Muscle of leg (tissue), 11 donors: ENCODE measurements around the gene PRSS50. TPM values are rescaled to one million over a fixed set of nuclear protein-coding genes. Genes with fewer than 3 reads are reported as not detected.

Experiments
- DNase-seq: peaks from one replicate; pipeline ENCODE4 v3.0.0; 2013
- H3K27ac ChIP-seq: one replicate; pipeline ENCODE4 v1.5.1; 2013; ENCODE audit warnings: mild to moderate bottlenecking, low read length, control low read depth
- H3K27me3 ChIP-seq: one replicate; pipeline ENCODE4 v1.6.1; 2013; ENCODE audit warnings: low read length; ENCODE audit not compliant: control insufficient read depth, insufficient read depth
- H3K36me3 ChIP-seq: one replicate; pipeline ENCODE4 v1.6.1; 2013; ENCODE audit warnings: low read length; ENCODE audit not compliant: control insufficient read depth, insufficient read depth
- H3K4me1 ChIP-seq: one replicate; pipeline ENCODE4 v1.6.1; 2013; ENCODE audit warnings: low read length; ENCODE audit not compliant: control insufficient read depth, insufficient read depth
- H3K4me3 ChIP-seq: one replicate; pipeline ENCODE4 v1.5.1; 2013; ENCODE audit warnings: low read length, control low read depth
- H3K9me3 ChIP-seq: replicated peaks from 2 replicates; pipeline ENCODE4 v1.6.1; 2013; ENCODE audit warnings: low read depth, low read length; ENCODE audit not compliant: control insufficient read depth
- WGBS: methylation state at CpG from one replicate; pipeline ENCODE4 v1.1.5; 2013; ENCODE audit warnings: missing lambda C conversion rate; ENCODE audit not compliant: insufficient coverage; 5-methylcytosine and 5-hydroxymethylcytosine counted together
- polyA plus RNA-seq, 8 donors: library from polyadenylated mRNA; unstranded; fragments of 120-200 nt; gene quantifications; one replicate each; pipeline versions ENCODE4 v1.2.1 to v1.2.3, GENCODE V29; 2013; ENCODE audit warnings: inconsistent platforms in 1 of 8, low replicate concordance in 1 of 8; ENCODE audit not compliant: insufficient read length in 8 of 8, insufficient read depth in 1 of 8
- total RNA-seq: library from RNA; stranded (reverse); fragments of 120-200 nt; gene quantifications from one replicate; pipeline ENCODE4 v1.2.4, GENCODE V29; 2013

Gene PRSS50
- total and polyA plus RNA-seq, 9 donors, result 0.06 to 0.44 (median 0.12) TPM; not detected in 1

GRCh38 chr3:46729038-46729437 is 11.4 kb upstream of the PRSS50 start:
- Histone ChIP-seq H3K9me3 (no peaks in the 10 kb centered on the region), H3K27ac (no peak overlapping the region), H3K4me3 (no peak overlapping the region), H3K4me1 (no peaks in the 10 kb centered on the region), H3K27me3 (peaks cover 6% of the 10 kb centered on the region), H3K36me3 (no peaks in the 10 kb centered on the region)
- DNase-seq, result no peak
- no CpG with 5 or more reads among the region's 4 CpGs for WGBS

DNA sequence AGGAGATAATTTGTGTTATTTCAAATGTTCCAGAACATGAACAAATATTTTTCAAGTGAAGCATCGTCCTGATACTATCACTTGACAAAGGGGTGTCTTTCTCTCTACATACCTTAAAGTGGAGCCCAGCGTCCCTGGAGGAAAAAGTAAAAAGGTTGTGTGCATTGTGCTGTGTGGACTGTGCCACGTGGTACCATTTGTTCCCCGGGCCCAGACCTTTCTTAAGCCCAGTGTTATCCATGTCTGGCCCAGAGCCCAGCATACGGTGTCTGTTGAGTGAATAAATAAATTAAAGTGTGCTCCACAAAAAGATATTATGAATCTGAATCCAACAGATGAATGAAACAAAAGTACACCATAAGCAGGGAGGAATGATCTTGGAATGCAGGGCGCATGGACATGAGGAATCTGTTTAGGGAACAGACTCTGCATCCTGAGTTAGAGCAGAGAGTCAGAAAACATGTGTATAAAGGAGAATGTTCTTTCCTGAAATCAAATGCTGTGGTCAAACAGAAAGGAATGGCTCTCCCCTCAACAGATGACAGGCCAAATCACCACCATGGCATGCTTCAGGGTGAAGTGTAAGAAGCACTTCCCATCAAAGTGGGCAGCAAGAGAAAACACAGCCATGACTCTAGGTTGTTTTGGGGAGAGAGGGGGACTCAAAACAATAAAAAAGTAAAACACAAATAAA is 8.1 kb upstream of the PRSS50 start:
- Histone ChIP-seq H3K9me3 (no peaks in the 10 kb centered on the region), H3K4me1 (no peaks in the 10 kb centered on the region), H3K27me3 (peaks cover 10% of the 10 kb centered on the region), H3K36me3 (no peaks in the 10 kb centered on the region), H3K27ac (no peak overlapping the region), H3K4me3 (no peak overlapping the region)
- DNase-seq, result peak; percentile 22
- 0% methylated on average over 3 of the region's 6 CpGs for WGBS

GRCh38 chr3:46724424-46724823 is 6.8 kb upstream of the PRSS50 start:
- no peak overlapping the region for H3K27ac ChIP-seq
- H3K36me3 ChIP-seq, result no peaks in the 10 kb centered on the region
- WGBS, result no CpG with 5 or more reads among the region's 4 CpGs
- H3K4me1 ChIP-seq, result no peaks in the 10 kb centered on the region
- no peak overlapping the region for H3K4me3 ChIP-seq
- no peak for DNase-seq
- H3K27me3 ChIP-seq, result peaks cover 13% of the 10 kb centered on the region
- no peaks in the 10 kb centered on the region for H3K9me3 ChIP-seq

DNA sequence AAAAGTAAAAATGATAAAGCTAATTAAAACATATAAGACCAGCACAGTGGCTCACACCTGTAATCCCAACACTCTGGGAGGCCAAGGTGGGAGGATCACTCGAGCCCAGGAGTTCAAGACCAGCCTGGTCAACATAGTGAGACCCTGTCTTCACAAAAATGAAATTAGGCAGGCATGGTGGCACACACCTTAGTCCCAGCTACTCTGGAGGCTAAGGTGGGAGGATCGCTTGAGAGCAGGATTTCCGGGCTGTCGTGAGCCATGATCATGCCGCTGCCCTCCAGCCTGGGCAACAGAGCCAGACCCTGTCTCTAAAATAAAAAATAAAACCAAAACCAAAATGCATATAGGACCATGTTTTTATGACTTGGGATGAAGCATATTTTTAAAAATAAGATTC is 4.8 kb upstream of the PRSS50 start:
- Histone ChIP-seq H3K4me3 (no peak overlapping the region), H3K27me3 (peaks cover 19% of the 10 kb centered on the region), H3K4me1 (no peaks in the 10 kb centered on the region), H3K36me3 (no peaks in the 10 kb centered on the region), H3K27ac (no peak overlapping the region), H3K9me3 (no peaks in the 10 kb centered on the region)
- no peak for DNase-seq
- no CpG with 5 or more reads among the region's 5 CpGs for WGBS

DNA sequence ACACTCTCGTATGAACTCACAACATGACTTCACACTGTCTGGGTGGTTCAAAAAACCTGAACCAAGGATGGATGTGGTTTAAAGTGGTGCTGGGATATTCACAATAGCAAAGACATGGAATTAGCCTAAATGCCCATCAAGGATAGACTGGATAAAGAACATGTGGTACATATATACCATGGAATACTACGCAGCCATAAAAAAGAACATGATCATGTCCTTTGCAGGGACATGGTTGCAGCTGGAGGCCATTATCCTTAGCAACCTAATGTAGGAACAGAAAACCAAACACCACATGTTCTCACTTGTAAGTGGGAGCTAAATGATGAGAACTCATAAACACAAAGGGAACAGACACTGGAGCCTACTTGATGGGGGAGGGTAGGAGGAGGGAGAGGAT is 3.3 kb upstream of the PRSS50 start:
- H3K9me3 ChIP-seq, result no peaks in the 10 kb centered on the region
- no peak for DNase-seq
- WGBS, result no CpG with 5 or more reads among the region's 2 CpGs
- no peaks in the 10 kb centered on the region for H3K36me3 ChIP-seq
- peaks cover 20% of the 10 kb centered on the region for H3K27me3 ChIP-seq
- no peak overlapping the region for H3K4me3 ChIP-seq
- H3K4me1 ChIP-seq, result no peaks in the 10 kb centered on the region
- H3K27ac ChIP-seq, result no peak overlapping the region

GRCh38 chr3:46719735-46720271 is 2.1 kb upstream of the PRSS50 start:
- Histone ChIP-seq H3K36me3 (no peaks in the 10 kb centered on the region), H3K4me3 (no peak overlapping the region), H3K27me3 (peaks cover 20% of the 10 kb centered on the region), H3K4me1 (no peaks in the 10 kb centered on the region), H3K27ac (no peak overlapping the region), H3K9me3 (no peaks in the 10 kb centered on the region)
- 53% methylated on average over 2 of the region's 4 CpGs for WGBS
- no peak for DNase-seq

GRCh38 chr3:46719044-46719565 is 1.4 kb upstream of the PRSS50 start:
- Histone ChIP-seq H3K4me3 (no peak overlapping the region), H3K4me1 (no peaks in the 10 kb centered on the region), H3K36me3 (no peaks in the 10 kb centered on the region), H3K27me3 (peaks cover 20% of the 10 kb centered on the region), H3K9me3 (no peaks in the 10 kb centered on the region), H3K27ac (no peak overlapping the region)
- DNase-seq, result no peak
- WGBS, result 50% methylated on average over 1 of the region's 2 CpGs

DNA sequence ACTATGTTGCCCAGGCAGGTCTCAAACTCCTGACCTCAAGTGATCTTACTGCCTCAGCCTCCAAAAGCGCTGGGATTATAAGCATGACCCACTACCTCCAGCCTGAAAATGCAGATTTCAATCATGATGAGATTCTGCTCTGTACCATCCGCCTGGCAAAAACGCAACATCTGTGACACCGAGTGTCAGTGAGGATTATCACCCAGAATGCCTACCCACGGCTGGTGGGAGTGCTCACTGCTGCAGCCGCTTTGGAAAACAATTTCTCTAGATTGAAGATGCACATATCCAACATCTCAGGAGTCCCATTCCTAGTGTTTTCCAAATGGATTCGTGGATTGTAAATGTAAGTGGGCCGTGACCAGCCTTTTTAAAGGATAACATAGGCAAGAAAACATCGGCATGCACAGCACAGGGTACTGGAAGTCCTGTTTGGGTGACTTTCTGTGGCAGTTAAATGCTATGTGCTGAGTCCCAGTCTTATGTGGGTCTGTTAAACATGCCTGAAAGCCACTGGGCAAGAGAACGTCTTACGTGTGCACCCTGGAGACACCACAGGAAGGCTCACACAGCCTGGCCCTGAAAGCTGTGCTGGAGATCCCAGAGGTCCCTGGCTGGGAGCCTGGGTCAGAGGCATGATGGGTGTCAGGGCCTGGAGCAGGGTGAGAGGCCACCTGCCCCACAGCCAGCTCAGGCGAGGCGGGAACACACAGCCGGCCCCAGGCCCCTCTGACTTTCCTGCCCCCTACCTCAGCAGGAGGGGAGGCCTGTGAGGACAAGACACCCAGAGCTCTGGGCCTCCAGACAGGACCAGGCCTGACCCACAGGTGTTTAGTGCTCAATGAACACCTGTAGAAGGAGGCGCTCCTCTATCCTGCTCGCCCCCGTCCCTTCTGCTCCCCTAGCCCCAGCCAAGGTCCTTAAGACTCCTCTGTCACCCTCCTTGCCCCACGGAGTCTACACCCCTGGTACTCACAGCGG is 918 bp downstream of the PRSS50 start:
- Histone ChIP-seq H3K27me3 (peaks cover 18% of the 10 kb centered on the region), H3K4me1 (peaks cover under 1% of the 10 kb centered on the region), H3K36me3 (no peaks in the 10 kb centered on the region), H3K9me3 (no peaks in the 10 kb centered on the region), H3K4me3 (no peak overlapping the region), H3K27ac (no peak overlapping the region)
- DNase-seq, result no peak
- 73% methylated on average over 13 of the region's 19 CpGs for WGBS

GRCh38 chr3:46715507-46716175 is 2.0 kb downstream of the PRSS50 start:
- WGBS, result 84% methylated on average over 5 of the region's 11 CpGs
- no peaks in the 10 kb centered on the region for H3K36me3 ChIP-seq
- H3K27me3 ChIP-seq, result peaks cover 16% of the 10 kb centered on the region
- H3K27ac ChIP-seq, result no peak overlapping the region
- peaks cover 11% of the 10 kb centered on the region for H3K4me1 ChIP-seq
- no peak overlapping the region for H3K4me3 ChIP-seq
- no peak for DNase-seq
- no peaks in the 10 kb centered on the region for H3K9me3 ChIP-seq
